Measurements from ENCODE around the gene LSM4.
A peak's percentile ranks its signal among the peaks of the same experiment; 100 is the strongest.

LSM4 gene

DNA sequence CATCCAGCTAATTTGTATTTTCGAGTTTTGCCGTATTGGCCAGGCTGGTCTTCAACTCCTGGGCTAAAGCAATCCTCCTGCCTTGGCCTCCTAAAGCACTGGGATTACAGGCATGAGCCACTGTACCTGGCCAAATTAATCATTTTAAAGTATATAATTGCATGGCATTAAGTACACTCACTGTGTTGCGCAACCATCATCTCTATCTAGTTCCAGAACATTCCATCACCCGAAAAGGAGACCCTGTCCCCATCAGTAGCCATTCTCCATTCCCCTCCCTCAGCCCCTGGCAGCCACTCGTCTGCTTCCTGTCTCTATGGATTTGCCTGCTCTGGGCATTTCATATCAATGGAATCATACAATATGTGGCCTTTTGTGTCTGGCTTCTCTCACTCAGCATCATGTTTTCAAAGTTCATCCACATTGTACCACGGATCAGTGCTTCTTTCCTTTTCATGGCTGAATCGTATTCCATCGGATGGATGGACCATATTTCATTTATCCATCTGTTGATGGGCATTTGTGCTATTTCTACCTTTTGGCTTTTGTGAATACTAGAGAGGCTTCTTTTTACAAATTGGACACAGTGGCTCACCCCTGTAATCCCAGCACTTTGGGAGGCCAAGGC lies 30.6 kb upstream of the LSM4 start:
- no peak overlapping the region for H3K27ac ChIP-seq (ENCODE audit: extremely low read depth, low read depth, low read length)
- ChIA-PET POLR2A (no interaction called here), CTCF (interaction anchor here (0.6 to 1.0 kb wide), 5 partner anchors 23 to 461 kb away, joined by 3 to 5 read pairs (median 3); partner anchors contain the start of gene GDF15)
- H3K9me3 ChIP-seq (ENCODE audit: control insufficient read depth, insufficient read depth, low read depth, low read length): no peaks in the 10 kb centered on the region
- TF ChIP-seq, protein P1, sequence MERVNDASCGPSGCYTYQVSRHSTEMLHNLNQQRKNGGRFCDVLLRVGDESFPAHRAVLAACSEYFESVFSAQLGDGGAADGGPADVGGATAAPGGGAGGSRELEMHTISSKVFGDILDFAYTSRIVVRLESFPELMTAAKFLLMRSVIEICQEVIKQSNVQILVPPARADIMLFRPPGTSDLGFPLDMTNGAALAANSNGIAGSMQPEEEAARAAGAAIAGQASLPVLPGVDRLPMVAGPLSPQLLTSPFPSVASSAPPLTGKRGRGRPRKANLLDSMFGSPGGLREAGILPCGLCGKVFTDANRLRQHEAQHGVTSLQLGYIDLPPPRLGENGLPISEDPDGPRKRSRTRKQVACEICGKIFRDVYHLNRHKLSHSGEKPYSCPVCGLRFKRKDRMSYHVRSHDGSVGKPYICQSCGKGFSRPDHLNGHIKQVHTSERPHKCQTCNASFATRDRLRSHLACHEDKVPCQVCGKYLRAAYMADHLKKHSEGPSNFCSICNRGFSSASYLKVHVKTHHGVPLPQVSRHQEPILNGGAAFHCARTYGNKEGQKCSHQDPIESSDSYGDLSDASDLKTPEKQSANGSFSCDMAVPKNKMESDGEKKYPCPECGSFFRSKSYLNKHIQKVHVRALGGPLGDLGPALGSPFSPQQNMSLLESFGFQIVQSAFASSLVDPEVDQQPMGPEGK (tag by site-specific recombination; IDR thresholded peaks at IDR 0.05): no peak
- TF ChIP-seq ZNF626 (tag by site-specific recombination; IDR thresholded peaks at IDR 0.05): no peak
- TF ChIP-seq, protein P2, sequence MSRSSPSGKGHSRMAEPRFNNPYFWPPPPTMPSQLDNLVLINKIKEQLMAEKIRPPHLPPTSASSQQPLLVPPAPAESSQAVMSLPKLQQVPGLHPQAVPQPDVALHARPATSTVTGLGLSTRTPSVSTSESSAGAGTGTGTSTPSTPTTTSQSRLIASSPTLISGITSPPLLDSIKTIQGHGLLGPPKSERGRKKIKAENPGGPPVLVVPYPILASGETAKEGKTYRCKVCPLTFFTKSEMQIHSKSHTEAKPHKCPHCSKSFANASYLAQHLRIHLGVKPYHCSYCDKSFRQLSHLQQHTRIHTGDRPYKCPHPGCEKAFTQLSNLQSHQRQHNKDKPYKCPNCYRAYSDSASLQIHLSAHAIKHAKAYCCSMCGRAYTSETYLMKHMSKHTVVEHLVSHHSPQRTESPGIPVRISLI (tag by site-specific recombination; IDR thresholded peaks at IDR 0.05): no peak
- peak; percentile 97 for TF ChIP-seq ZNF146 (tag by site-specific recombination; IDR thresholded peaks at IDR 0.05)
- no peak for TF ChIP-seq ZNF654 (tag by site-specific recombination; IDR thresholded peaks at IDR 0.05; ENCODE audit: low read depth)
- TF ChIP-seq ZNF670 (tag by site-specific recombination; IDR thresholded peaks at IDR 0.05; ENCODE audit: low read depth): no peak
- peaks cover 0 to 21% of the 10 kb centered on the region in 2 experiments; a peak in 2 of 3 replicates for H3K36me3 ChIP-seq (ENCODE audit: control insufficient read depth in 2 of 2, insufficient read depth in 1 of 2, low read length in 2 of 2)
- no peak overlapping the region for H3K4me3 ChIP-seq (ENCODE audit: low read depth, low read length)
- no peaks in the 10 kb centered on the region for H3K4me1 ChIP-seq (ENCODE audit: control insufficient read depth, insufficient read depth, low read length)

DNA sequence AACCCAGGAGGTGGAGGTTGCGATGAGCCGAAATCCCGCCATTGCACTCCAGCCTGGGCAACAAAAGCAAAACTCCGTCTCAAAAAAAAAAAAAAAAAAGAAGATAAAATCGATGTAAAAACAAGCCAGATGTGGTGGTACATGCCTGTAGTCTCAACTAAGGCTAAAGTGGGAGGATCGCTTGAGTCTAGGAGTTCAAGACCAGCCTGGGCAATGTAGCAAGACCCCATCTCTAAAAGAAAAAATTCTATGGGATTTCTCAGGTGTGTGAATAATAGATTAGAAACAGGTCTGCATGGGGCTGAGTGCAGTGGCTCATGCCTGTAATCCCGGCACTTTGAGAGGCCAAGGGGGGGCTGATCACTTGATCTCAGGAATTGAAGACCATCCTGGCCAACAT lies 28.7 kb upstream of the LSM4 start:
- H3K4me1 ChIP-seq (ENCODE audit: control insufficient read depth, insufficient read depth, low read length): no peaks in the 10 kb centered on the region
- no peaks in the 10 kb centered on the region for H3K9me3 ChIP-seq (ENCODE audit: control insufficient read depth, insufficient read depth, low read depth, low read length)
- no peak overlapping the region for H3K27ac ChIP-seq (ENCODE audit: extremely low read depth, low read depth, low read length)
- POLR2A ChIA-PET: interaction anchor here (0.7 kb wide), 1 partner anchor 137 kb away, joined by 5 read pairs; no protein-coding TSS in a partner anchor
- CTCF ChIA-PET: interaction anchor here (0.8 to 4.6 kb wide), 3 partner anchors 13 to 41 kb away, joined by 4 to 46 read pairs (median 22); no protein-coding TSS in a partner anchor
- TF ChIP-seq, protein P3, sequence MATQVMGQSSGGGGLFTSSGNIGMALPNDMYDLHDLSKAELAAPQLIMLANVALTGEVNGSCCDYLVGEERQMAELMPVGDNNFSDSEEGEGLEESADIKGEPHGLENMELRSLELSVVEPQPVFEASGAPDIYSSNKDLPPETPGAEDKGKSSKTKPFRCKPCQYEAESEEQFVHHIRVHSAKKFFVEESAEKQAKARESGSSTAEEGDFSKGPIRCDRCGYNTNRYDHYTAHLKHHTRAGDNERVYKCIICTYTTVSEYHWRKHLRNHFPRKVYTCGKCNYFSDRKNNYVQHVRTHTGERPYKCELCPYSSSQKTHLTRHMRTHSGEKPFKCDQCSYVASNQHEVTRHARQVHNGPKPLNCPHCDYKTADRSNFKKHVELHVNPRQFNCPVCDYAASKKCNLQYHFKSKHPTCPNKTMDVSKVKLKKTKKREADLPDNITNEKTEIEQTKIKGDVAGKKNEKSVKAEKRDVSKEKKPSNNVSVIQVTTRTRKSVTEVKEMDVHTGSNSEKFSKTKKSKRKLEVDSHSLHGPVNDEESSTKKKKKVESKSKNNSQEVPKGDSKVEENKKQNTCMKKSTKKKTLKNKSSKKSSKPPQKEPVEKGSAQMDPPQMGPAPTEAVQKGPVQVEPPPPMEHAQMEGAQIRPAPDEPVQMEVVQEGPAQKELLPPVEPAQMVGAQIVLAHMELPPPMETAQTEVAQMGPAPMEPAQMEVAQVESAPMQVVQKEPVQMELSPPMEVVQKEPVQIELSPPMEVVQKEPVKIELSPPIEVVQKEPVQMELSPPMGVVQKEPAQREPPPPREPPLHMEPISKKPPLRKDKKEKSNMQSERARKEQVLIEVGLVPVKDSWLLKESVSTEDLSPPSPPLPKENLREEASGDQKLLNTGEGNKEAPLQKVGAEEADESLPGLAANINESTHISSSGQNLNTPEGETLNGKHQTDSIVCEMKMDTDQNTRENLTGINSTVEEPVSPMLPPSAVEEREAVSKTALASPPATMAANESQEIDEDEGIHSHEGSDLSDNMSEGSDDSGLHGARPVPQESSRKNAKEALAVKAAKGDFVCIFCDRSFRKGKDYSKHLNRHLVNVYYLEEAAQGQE (tag by site-specific recombination; IDR thresholded peaks at IDR 0.05): no peak
- TF ChIP-seq ZNF548 (tag by site-specific recombination; IDR thresholded peaks at IDR 0.05) (no peak), ZNF121 (tag by site-specific recombination; IDR thresholded peaks at IDR 0.05) (peak; percentile 76), ZFP3 (tag by site-specific recombination; IDR thresholded peaks at IDR 0.05; ENCODE audit: low read depth) (no peak), ZNF324 (tag by site-specific recombination; IDR thresholded peaks at IDR 0.05) (no peak)
- no peak overlapping the region for H3K4me3 ChIP-seq (ENCODE audit: low read depth, low read length)
- peaks cover 0 to 7% of the 10 kb centered on the region in 2 experiments; a peak in 1 of 3 replicates for H3K36me3 ChIP-seq (ENCODE audit: control insufficient read depth in 2 of 2, insufficient read depth in 1 of 2, low read length in 2 of 2)

DNA sequence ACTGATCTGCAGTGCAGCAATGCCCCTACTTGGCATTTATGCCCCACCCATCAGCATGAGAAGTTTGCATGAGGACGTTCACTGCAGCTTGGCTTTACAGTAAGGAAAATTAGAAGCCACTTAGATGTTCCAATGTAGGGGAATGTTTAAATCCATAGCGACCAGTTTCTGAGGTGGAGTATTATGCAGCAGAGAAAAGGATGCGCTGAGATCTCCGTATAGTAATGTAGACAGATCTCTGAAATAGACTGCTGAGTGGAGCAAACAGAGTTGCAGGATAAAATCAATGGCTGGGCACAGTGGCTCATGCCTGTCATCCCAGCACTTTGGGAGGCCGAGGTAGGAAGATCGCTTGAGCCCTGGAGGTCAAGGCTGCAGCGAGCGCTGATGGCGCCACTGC lies 27.6 kb upstream of the LSM4 start:
- CTCF ChIA-PET: interaction anchor here (0.6 to 4.6 kb wide), 14 partner anchors 10 to 539 kb away, joined by 3 to 117 read pairs (median 10); partner anchors contain the start of genes GDF15, LRRC25 and SSBP4
- TF ChIP-seq ZNF146 (tag by site-specific recombination; IDR thresholded peaks at IDR 0.05) (peak; percentile 99), ZNF2 (tag by site-specific recombination; IDR thresholded peaks at IDR 0.05) (no peak)

More for the DNA sequence above, 27.6 kb upstream of the LSM4 start:
- peaks cover 0 to 1% of the 10 kb centered on the region in 2 experiments; a peak in 1 of 3 replicates for H3K36me3 ChIP-seq (ENCODE audit: control insufficient read depth in 2 of 2, insufficient read depth in 1 of 2, low read length in 2 of 2)
- no peaks in the 10 kb centered on the region for H3K4me1 ChIP-seq (ENCODE audit: control insufficient read depth, insufficient read depth, low read length)
- H3K4me3 ChIP-seq (ENCODE audit: low read depth, low read length): no peak overlapping the region
- H3K9me3 ChIP-seq (ENCODE audit: control insufficient read depth, insufficient read depth, low read depth, low read length): no peaks in the 10 kb centered on the region
- no peak overlapping the region for H3K27ac ChIP-seq (ENCODE audit: extremely low read depth, low read depth, low read length)
- POLR2A ChIA-PET: no interaction called here
